ENCODE results near the gene ROR2. TPM values are rescaled to one million over a fixed set of nuclear protein-coding genes. Genes with fewer than 3 reads are reported as not detected.

The ROR2 gene
- total RNA-seq, 2 donors from 2014 or later: 0.21 to 0.68 TPM

DNA sequence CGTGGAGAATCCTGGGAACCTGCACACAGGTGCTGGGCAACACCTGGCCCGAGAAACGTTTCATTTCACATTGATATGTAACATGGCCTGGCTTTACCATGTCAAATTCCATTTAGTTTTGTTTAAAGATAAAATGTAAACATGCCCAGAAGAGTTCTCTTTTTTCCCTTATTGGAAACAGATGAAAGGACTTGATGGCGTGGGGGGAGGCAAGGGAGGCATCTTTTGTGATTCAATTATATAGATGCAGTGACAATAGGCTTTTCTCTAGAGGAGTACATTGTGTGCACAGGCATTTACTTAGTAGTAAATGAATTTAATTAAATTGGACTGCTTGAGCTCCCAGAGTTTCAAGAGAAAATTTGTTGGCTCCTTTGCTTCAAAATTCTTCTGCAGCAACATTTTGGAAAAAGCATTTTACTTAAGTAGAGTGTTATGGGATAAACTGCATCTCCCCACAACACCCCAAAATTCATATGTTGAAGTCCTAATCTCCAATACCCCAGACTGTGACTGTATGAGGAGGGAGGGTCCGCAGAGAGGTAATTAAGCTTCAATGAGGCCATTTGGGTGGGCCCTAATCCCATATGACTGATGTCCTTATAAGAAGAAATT, 272.1 kb downstream of the ROR2 start:
- Histone ChIP-seq H3K4me3 (no peak overlapping the region), H3K4me1 (ENCODE audit: control insufficient read depth in 1 of 2, low read depth in 2 of 2) (no peaks in the 10 kb centered on the region), H3K27ac (no peak overlapping the region), H3K9me3 (no peaks in the 10 kb centered on the region), H3K36me3 (no peaks in the 10 kb centered on the region), H3K27me3 (replicated peaks; ENCODE audit: insufficient read depth) (no peaks in the 10 kb centered on the region)
- TF ChIP-seq, protein P1, sequence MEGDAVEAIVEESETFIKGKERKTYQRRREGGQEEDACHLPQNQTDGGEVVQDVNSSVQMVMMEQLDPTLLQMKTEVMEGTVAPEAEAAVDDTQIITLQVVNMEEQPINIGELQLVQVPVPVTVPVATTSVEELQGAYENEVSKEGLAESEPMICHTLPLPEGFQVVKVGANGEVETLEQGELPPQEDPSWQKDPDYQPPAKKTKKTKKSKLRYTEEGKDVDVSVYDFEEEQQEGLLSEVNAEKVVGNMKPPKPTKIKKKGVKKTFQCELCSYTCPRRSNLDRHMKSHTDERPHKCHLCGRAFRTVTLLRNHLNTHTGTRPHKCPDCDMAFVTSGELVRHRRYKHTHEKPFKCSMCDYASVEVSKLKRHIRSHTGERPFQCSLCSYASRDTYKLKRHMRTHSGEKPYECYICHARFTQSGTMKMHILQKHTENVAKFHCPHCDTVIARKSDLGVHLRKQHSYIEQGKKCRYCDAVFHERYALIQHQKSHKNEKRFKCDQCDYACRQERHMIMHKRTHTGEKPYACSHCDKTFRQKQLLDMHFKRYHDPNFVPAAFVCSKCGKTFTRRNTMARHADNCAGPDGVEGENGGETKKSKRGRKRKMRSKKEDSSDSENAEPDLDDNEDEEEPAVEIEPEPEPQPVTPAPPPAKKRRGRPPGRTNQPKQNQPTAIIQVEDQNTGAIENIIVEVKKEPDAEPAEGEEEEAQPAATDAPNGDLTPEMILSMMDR (IDR thresholded peaks at IDR 0.05): no peak
- DNase-seq (ENCODE audit: low spot score) (no peak), ATAC-seq (ENCODE audit: insufficient number of reproducible peaks, low FRiP score, low read depth) (no peak)

DNA sequence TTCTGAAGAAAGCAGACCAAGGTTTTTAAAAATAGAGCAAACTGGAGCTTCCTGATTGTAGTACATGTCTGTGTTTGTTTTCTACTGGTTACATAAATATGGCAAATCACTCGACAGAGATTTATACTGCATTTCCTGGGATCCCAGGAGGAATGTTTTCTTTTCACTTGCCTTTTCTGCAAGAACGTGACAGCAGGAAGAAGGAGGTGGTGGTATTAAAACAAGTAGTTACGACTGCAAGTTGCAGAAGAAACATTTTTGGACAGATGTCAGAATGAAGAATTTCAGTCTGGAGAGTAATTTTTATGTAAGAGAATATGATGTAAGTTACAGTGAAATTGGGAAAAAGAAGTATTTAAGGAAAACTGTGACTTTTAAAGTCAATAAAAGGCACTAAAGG, 272.7 kb downstream of the ROR2 start:
- TF ChIP-seq, protein P1 (IDR thresholded peaks at IDR 0.05): no peak
- H3K27ac ChIP-seq: no peak overlapping the region
- H3K27me3 ChIP-seq (replicated peaks; ENCODE audit: insufficient read depth): no peaks in the 10 kb centered on the region
- no peaks in the 10 kb centered on the region for H3K9me3 ChIP-seq
- H3K4me3 ChIP-seq: no peak overlapping the region
- no peak for ATAC-seq (ENCODE audit: insufficient number of reproducible peaks, low FRiP score, low read depth)
- no peaks in the 10 kb centered on the region for H3K4me1 ChIP-seq (ENCODE audit: control insufficient read depth in 1 of 2, low read depth in 2 of 2)
- no peaks in the 10 kb centered on the region for H3K36me3 ChIP-seq
- DNase-seq (ENCODE audit: low spot score): no peak

DNA sequence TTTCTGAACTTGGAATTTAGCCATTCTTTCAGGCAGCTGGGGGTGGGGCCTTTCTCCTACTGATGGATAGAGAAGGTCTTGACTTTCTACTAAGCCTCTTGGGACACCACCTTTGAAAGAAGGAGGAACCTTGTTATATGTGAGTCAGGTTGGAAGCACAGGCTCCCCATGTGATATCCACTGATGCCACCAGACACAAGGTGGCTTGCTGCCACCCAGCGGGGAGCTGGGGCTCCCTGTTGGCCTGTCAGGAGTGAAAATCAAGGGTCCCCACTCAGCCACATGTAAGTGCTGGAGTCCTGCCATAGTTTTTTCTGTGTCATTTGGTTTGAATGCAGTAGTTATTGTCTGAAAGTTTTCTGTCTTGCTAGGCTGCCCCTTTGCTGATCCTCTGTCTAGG, 274.0 kb downstream of the ROR2 start:
- Histone ChIP-seq H3K27me3 (replicated peaks; ENCODE audit: insufficient read depth) (no peaks in the 10 kb centered on the region), H3K9me3 (no peaks in the 10 kb centered on the region), H3K27ac (no peak overlapping the region), H3K36me3 (no peaks in the 10 kb centered on the region), H3K4me3 (no peak overlapping the region), H3K4me1 (ENCODE audit: control insufficient read depth in 1 of 2, low read depth in 2 of 2) (no peaks in the 10 kb centered on the region)
- ATAC-seq (ENCODE audit: insufficient number of reproducible peaks, low FRiP score, low read depth) (no peak), DNase-seq (ENCODE audit: low spot score) (no peak)
- TF ChIP-seq, protein P1 (IDR thresholded peaks at IDR 0.05): no peak

DNA sequence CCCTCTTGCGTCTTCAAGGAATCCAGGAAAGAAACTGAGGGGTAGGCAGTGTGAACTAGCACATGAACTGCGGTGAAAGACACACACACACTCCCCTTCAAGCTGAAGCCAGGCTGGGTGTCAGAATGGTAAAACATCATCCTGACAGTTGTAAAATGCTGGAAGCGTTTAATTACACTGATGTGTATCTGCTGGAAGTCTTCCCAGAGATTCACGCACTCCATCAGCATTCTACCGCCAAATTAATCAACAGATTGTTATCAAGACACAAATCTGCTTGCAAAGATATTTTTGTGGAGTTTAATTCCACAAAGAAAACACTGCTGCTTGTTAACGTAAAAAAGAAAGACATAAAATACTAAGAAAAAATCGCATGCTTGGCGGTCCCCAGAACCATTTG, 285.4 kb downstream of the ROR2 start:
- ATAC-seq (ENCODE audit: insufficient number of reproducible peaks, low FRiP score, low read depth) (no peak), DNase-seq (ENCODE audit: low spot score) (no peak)
- TF ChIP-seq, protein P1 (IDR thresholded peaks at IDR 0.05): no peak

DNA sequence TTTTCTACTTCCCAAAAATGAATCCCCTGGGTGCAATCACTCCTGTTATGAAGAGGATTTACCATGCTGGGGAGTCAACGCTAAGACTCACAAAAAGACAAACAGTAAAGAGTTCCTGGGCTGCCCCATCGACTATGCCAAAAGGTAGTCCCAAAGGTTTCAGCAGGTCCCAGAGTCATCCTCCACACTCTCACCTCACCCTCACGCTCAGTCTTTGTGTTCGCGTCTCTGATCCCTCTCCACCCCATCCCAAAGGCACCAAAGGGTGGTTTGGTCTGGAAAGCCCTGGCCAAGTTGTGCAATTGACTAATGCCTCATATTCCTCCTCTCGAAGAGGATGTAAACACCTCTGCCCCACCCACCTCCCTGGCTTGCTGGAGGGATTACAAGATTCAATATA, 286.2 kb downstream of the ROR2 start:
- DNase-seq (ENCODE audit: low spot score) (no peak), ATAC-seq (ENCODE audit: insufficient number of reproducible peaks, low FRiP score, low read depth) (no peak)
- H3K36me3 ChIP-seq: no peaks in the 10 kb centered on the region
- no peak overlapping the region for H3K4me3 ChIP-seq
- no peaks in the 10 kb centered on the region for H3K27me3 ChIP-seq (replicated peaks; ENCODE audit: insufficient read depth)
- no peak overlapping the region for H3K27ac ChIP-seq
- TF ChIP-seq, protein P1 (IDR thresholded peaks at IDR 0.05): no peak
- H3K9me3 ChIP-seq: no peaks in the 10 kb centered on the region
- no peaks in the 10 kb centered on the region for H3K4me1 ChIP-seq (ENCODE audit: control insufficient read depth in 1 of 2, low read depth in 2 of 2)

More for the DNA sequence above, 285.4 kb downstream of the ROR2 start:
- Histone ChIP-seq H3K4me3 (no peak overlapping the region), H3K27ac (no peak overlapping the region), H3K27me3 (replicated peaks; ENCODE audit: insufficient read depth) (no peaks in the 10 kb centered on the region), H3K4me1 (ENCODE audit: control insufficient read depth in 1 of 2, low read depth in 2 of 2) (no peaks in the 10 kb centered on the region), H3K9me3 (no peaks in the 10 kb centered on the region), H3K36me3 (no peaks in the 10 kb centered on the region)

Data from thoracic aorta (tissue), 2 donors.